ENCODE data around the gene TMEM272.

GRCh38 chr13:51823359-51823758 lies 21.6 kb downstream of the TMEM272 start:
- TF ChIP-seq CTCF (IDR thresholded peaks at IDR 0.05; ENCODE audit: insufficient read depth, low read length, poor library complexity, severe bottlenecking) (no peak), EZH2phosphoT487 (conservative IDR thresholded peaks at IDR 0.05; ENCODE audit: low read length) (no peak)
